ENCODE results near the gene LPIN1.

GRCh38 chr2:11855064-11855760 is 108.8 kb downstream of the LPIN1 start:
- TF ChIP-seq CTCF (conservative IDR thresholded peaks at IDR 0.05), result no peak
- no peak for TF ChIP-seq EZH2 (IDR thresholded peaks at IDR 0.05; ENCODE audit: low read depth)

Measured in PC-9 (cell line).